Keratinocyte (primary cell): ENCODE results near the gene IL23A. TPM values are rescaled to one million over a fixed set of nuclear protein-coding genes. Genes with fewer than 3 reads are reported as not detected.

Experiments used
- DNase-seq: peaks from one replicate; pipeline ENCODE4 v3.0.0-alpha.2; 2011; ENCODE audit warnings: low read depth, missing footprints, low spot score
- FAIRE-seq: peaks from 2 replicates; lab custom pipeline; 2011; peaks lifted over from hg19 to GRCh38; lab: Jason Lieb, UNC
- H2AFZ ChIP-seq: 2 replicates; pipeline ENCODE4 v1.6.0; 2012; ENCODE audit warnings: low read length, control low read depth, inconsistent platforms; ENCODE audit not compliant: control insufficient read depth
- H3K27ac ChIP-seq: 2 replicates; pipeline ENCODE4 v1.5.1; 2011; ENCODE audit warnings: low read length; ENCODE audit not compliant: control insufficient read depth, insufficient read depth
- H3K27me3 ChIP-seq: 3 replicates; pipeline ENCODE4 v1.6.0; 2011; ENCODE audit warnings: low read length; ENCODE audit not compliant: control insufficient read depth, insufficient read depth; ENCODE audit errors: extremely low read depth
- H3K36me3 ChIP-seq, 2 experiments: 2 replicates in 1 of 2; 3 replicates in 1 of 2; pipeline ENCODE4 v1.5.1; 2011; ENCODE audit warnings: low read length in 2 of 2, mild to moderate bottlenecking in 1 of 2; ENCODE audit not compliant: control insufficient read depth in 2 of 2, insufficient read depth in 2 of 2; ENCODE audit errors: extremely low read depth in 1 of 2
- H3K4me1 ChIP-seq: 3 replicates; pipeline ENCODE4 v1.5.1; 2011; ENCODE audit warnings: low read length; ENCODE audit not compliant: control insufficient read depth, insufficient read depth; ENCODE audit errors: extremely low read depth
- H3K4me2 ChIP-seq: 3 replicates; pipeline ENCODE4 v1.6.0; 2011; ENCODE audit warnings: low read depth, low read length; ENCODE audit not compliant: control insufficient read depth, insufficient read depth; ENCODE audit errors: extremely low read depth
- H3K4me3 ChIP-seq, 3 experiments: fragments of 200-600 bp in 1 of 3; sonication (generic) in 1 of 3; 2 replicates in 2 of 3; 3 replicates in 1 of 3; pipeline ENCODE4 v1.5.1; 2011 to 2016; ENCODE audit warnings: low read length in 3 of 3, mild to moderate bottlenecking in 3 of 3, control low read depth in 2 of 3, inconsistent platforms in 1 of 3, low read depth in 1 of 3, mixed read lengths in 1 of 3, mixed run types in 1 of 3, moderate library complexity in 1 of 3; ENCODE audit not compliant: control insufficient read depth in 2 of 3, insufficient read depth in 2 of 3; ENCODE audit errors: extremely low read depth in 1 of 3
- H3K79me2 ChIP-seq: 2 replicates; pipeline ENCODE4 v1.6.0; 2012; ENCODE audit warnings: low read length; ENCODE audit not compliant: control insufficient read depth, insufficient read depth
- H3K9ac ChIP-seq: 3 replicates; pipeline ENCODE4 v1.6.0; 2011; ENCODE audit warnings: low read length; ENCODE audit not compliant: control insufficient read depth, insufficient read depth; ENCODE audit errors: extremely low read depth
- H3K9me1 ChIP-seq: 3 replicates; pipeline ENCODE4 v1.6.0; 2011; ENCODE audit warnings: low read length; ENCODE audit not compliant: control insufficient read depth, insufficient read depth; ENCODE audit errors: extremely low read depth
- H3K9me3 ChIP-seq: 2 replicates; pipeline ENCODE4 v1.5.1; 2012; ENCODE audit warnings: low read depth, low read length; ENCODE audit not compliant: control insufficient read depth
- H4K20me1 ChIP-seq: 3 replicates; pipeline ENCODE4 v1.6.0; 2011; ENCODE audit warnings: low read length; ENCODE audit not compliant: control insufficient read depth, insufficient read depth; ENCODE audit errors: extremely low read depth
- CTCF ChIP-seq, 3 experiments: IDR thresholded peaks in 1 of 3; conservative IDR thresholded peaks in 1 of 3; optimal IDR thresholded peaks in 1 of 3; 2 replicates in 2 of 3; 3 replicates in 1 of 3; pipeline versions ENCODE3 to v1.5.1; 2011; ENCODE audit warnings: low read length in 3 of 3, mild to moderate bottlenecking in 3 of 3, moderate library complexity in 2 of 3, control low read depth in 1 of 3, inconsistent platforms in 1 of 3; ENCODE audit not compliant: insufficient read depth in 2 of 3; ENCODE audit errors: extremely low read depth in 1 of 3
- EZH2 ChIP-seq: IDR thresholded peaks from one replicate; pipeline ENCODE4 v1.6.1; 2012; ENCODE audit warnings: inconsistent platforms, mild to moderate bottlenecking, low read length, moderate library complexity
- dilution Hi-C: fragments of 300-500 bp; cut with MboI; formaldehyde crosslinking; loops from one replicate; pipeline ENCODE4 v1.7.0; 2020; ENCODE audit warnings: low sequenced_read_pairs; ENCODE audit not compliant: extremely low pct_ligation_motif_present
- polyA plus RNA-seq, 5 experiments: library from polyadenylated mRNA; depleted of rRNA in 3 of 5; stranded (reverse) in 3 of 5; stranded (forward) in 1 of 5; unstranded in 1 of 5; fragments of >200 nt; gene quantifications; 1 replicate in 1 of 5; 2 replicates in 3 of 5; 3 replicates in 1 of 5; pipeline versions ENCODE4 v1.2.1 to v1.2.3, GENCODE V29; 2011 to 2012; ENCODE audit warnings: missing spikeins in 2 of 5, low read depth in 1 of 5, low replicate concordance in 1 of 5

IL23A gene
- polyA plus RNA-seq, 1 donor (not counting 4 experiments of a cell fraction or from before 2014, with no cell fraction given): 1.5 TPM

GRCh38 chr12:56351325-56351724, 12.6 kb downstream of the IL23A start:
- Histone ChIP-seq H3K9me3 (no peaks in the 10 kb centered on the region), H3K36me3 (peaks cover 61 to 63% of the 10 kb centered on the region in 2 experiments), H3K27ac (no peak overlapping the region), H3K4me3 (no peak overlapping the region), H3K79me2 (peaks cover 1% of the 10 kb centered on the region), H4K20me1 (no peaks in the 10 kb centered on the region), H2AFZ (no peak overlapping the region), H3K4me2 (no peak overlapping the region), H3K9ac (no peak overlapping the region), H3K9me1 (no peaks in the 10 kb centered on the region), H3K4me1 (peaks cover 6% of the 10 kb centered on the region), H3K27me3 (no peaks in the 10 kb centered on the region)
- FAIRE-seq (no peak), DNase-seq (no peak)
- TF ChIP-seq CTCF (optimal IDR thresholded peaks at IDR 0.05 in 1 of 3, IDR thresholded peaks at IDR 0.05 in 1 of 3, conservative IDR thresholded peaks at IDR 0.05 in 1 of 3; ENCODE audit: extremely low read depth in 1 of 3, insufficient read depth in 2 of 3, low read length in 3 of 3) (no peak), EZH2 (no peak)
- dilution Hi-C loops: no loop called here

GRCh38 chr12:56358836-56359532, 20.3 kb downstream of the IL23A start:
- no peak overlapping the region for H2AFZ ChIP-seq
- H4K20me1 ChIP-seq: no peaks in the 10 kb centered on the region
- dilution Hi-C loops: no loop called here
- TF ChIP-seq CTCF (optimal IDR thresholded peaks at IDR 0.05 in 1 of 3, IDR thresholded peaks at IDR 0.05 in 1 of 3, conservative IDR thresholded peaks at IDR 0.05 in 1 of 3; ENCODE audit: extremely low read depth in 1 of 3, insufficient read depth in 2 of 3, low read length in 3 of 3) (no peak), EZH2 (no peak)
- peak overlapping the region; percentile 91 for H3K27ac ChIP-seq
- H3K4me2 ChIP-seq: peak overlapping the region; percentile 67
- peak overlapping the region; percentile 84 to 98 (median 92) for H3K4me3 ChIP-seq
- H3K9me3 ChIP-seq: no peaks in the 10 kb centered on the region
- H3K27me3 ChIP-seq: no peaks in the 10 kb centered on the region
- DNase-seq (no peak), FAIRE-seq (peak; percentile 46)
- H3K9me1 ChIP-seq: no peaks in the 10 kb centered on the region
- H3K4me1 ChIP-seq: peaks cover 15% of the 10 kb centered on the region
- peak overlapping the region; percentile 95 for H3K9ac ChIP-seq
- peaks cover 16% of the 10 kb centered on the region for H3K79me2 ChIP-seq
- peaks cover 15 to 22% of the 10 kb centered on the region in 2 experiments for H3K36me3 ChIP-seq
